Nephron progenitor cell (in vitro differentiated cells): ENCODE measurements around the gene GARIN5B.

Experiments used
- DNase-seq: peaks from one replicate; pipeline ENCODE4 v3.0.0; 2021
- H3K27ac Mint-ChIP-seq: 2 replicates; pipeline ENCODE4 v1.8.0; 2021; ENCODE audit warnings: mild to moderate bottlenecking, moderate library complexity, mixed read lengths
- H3K27me3 Mint-ChIP-seq: 2 replicates; pipeline ENCODE4 v1.8.0; 2021; ENCODE audit warnings: mild to moderate bottlenecking, low read depth, mixed read lengths; ENCODE audit not compliant: poor library complexity
- H3K36me3 Mint-ChIP-seq: 2 replicates; pipeline ENCODE4 v1.8.0; 2021; ENCODE audit warnings: low read depth, mixed read lengths
- H3K4me1 Mint-ChIP-seq: 2 replicates; pipeline ENCODE4 v1.8.0; 2021; ENCODE audit warnings: mixed read lengths
- H3K4me3 Mint-ChIP-seq: 2 replicates; pipeline ENCODE4 v1.8.0; 2021; ENCODE audit warnings: mild to moderate bottlenecking, moderate library complexity, mixed read lengths
- H3K9me3 Mint-ChIP-seq: 2 replicates; pipeline ENCODE4 v1.8.0; 2021; ENCODE audit warnings: mild to moderate bottlenecking, moderate library complexity, mixed read lengths
- TF ChIP-seq, protein P1 (sequence below): fragments of 200-600 bp; sonication (generic); IDR thresholded peaks from 2 replicates; pipeline ENCODE4 v1.5.0; 2021; ENCODE audit warnings: antibody characterized with exemption

GARIN5B gene

DNA sequence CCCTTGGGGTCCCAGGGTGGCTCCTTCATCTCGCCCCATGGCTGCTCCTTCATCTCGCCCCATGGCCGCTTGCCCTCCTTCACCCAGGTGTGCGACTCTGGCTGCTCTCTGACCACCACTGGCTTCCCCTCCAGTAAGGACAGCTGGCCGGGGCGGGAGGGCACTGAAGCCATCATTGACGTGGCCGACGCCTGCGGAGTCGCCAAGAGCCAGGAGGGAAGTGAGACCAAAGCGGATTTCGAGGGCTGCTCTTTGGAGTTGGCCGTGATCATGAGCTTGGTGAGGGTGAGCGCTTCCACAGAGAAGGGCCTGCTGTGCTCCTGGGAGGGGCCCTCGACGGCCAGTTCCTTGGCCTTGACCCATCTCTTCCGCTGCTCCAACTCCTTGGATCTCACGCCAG, 4.6 kb downstream of the GARIN5B start:
- H3K27ac Mint-ChIP-seq: no peak overlapping the region
- H3K4me1 Mint-ChIP-seq: peaks cover 17% of the 10 kb centered on the region
- H3K9me3 Mint-ChIP-seq: no peaks in the 10 kb centered on the region
- H3K36me3 Mint-ChIP-seq: no peaks in the 10 kb centered on the region
- TF ChIP-seq, protein P1, sequence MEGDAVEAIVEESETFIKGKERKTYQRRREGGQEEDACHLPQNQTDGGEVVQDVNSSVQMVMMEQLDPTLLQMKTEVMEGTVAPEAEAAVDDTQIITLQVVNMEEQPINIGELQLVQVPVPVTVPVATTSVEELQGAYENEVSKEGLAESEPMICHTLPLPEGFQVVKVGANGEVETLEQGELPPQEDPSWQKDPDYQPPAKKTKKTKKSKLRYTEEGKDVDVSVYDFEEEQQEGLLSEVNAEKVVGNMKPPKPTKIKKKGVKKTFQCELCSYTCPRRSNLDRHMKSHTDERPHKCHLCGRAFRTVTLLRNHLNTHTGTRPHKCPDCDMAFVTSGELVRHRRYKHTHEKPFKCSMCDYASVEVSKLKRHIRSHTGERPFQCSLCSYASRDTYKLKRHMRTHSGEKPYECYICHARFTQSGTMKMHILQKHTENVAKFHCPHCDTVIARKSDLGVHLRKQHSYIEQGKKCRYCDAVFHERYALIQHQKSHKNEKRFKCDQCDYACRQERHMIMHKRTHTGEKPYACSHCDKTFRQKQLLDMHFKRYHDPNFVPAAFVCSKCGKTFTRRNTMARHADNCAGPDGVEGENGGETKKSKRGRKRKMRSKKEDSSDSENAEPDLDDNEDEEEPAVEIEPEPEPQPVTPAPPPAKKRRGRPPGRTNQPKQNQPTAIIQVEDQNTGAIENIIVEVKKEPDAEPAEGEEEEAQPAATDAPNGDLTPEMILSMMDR: no peak
- peaks cover 48% of the 10 kb centered on the region for H3K27me3 Mint-ChIP-seq
- no peak for DNase-seq
- H3K4me3 Mint-ChIP-seq: no peak overlapping the region

DNA sequence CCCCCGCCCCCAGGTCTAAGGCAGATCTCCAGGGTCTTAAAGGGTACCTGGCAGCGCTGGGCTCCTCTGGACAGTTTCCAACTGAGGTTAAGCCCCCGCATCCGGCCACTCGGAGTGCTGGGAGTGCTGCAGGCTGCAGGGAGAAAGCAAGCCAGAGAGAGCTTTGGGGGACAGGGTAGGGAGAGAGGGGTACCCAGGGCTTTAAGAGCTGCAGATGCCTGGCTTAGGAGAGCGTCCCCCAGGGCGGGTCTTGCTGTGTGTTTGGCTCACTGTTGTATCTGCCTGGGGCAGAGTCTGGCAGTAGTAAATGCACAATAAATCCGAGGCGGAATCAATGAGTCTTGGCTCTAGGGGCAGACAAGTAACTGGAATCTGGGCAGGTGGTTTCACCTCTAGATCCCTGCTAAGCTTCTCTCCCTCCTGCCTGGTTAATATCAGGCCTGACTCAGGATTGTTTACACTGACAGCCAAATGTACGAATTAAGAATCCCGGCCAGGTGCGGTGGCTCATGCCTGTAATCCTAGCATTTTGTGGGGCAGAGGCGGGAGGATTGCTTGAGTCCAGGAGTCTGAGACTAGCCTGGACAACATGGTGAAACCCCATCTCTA, 7.7 kb downstream of the GARIN5B start:
- peaks cover 37% of the 10 kb centered on the region for H3K4me1 Mint-ChIP-seq
- H3K36me3 Mint-ChIP-seq: no peaks in the 10 kb centered on the region

DNA sequence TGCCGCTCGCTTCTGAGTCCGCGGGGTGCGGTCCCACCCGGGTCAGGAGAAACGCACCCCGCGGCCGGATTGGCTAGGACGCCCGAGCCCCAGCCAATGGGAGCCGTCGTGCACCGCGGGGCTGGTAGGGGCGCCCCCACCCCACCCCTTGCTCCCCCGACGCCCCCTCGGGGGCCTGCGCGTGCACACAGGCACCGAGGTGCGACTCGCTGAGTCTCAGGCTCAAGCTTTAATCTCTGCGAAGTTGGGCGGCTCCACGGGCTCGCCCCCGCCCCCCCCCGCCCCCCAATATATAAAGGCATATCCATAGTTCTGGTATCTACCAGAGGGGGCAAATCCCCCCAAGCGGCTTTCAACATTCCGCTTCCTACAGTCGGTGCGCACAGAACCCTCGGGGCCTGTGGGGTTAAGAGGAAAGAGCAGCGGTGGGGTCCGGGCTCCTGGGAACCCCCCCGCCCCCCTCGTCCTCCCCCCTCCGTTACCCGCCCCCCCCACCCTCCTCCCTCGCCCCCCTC, 8.3 kb downstream of the GARIN5B start, which contains the start of gene COX6B2:
Gene COX6B2, minus strand, starts transcription at position 22 of the 515 bp plus-strand sequence. CDS start 198 bp downstream, outside the sequence.
- peaks cover 79% of the 10 kb centered on the region for H3K27me3 Mint-ChIP-seq
- H3K36me3 Mint-ChIP-seq: no peaks in the 10 kb centered on the region
- TF ChIP-seq, protein P1: no peak
- H3K9me3 Mint-ChIP-seq: no peaks in the 10 kb centered on the region
- H3K4me3 Mint-ChIP-seq: peak within 1 kb of the TSS; percentile 81
- H3K27ac Mint-ChIP-seq: no peak within 1 kb of the TSS
- no peak for DNase-seq
- H3K4me1 Mint-ChIP-seq: peaks cover 39% of the 10 kb centered on the region

More for the DNA sequence above, 7.7 kb downstream of the GARIN5B start:
- Mint-ChIP-seq H3K27me3 (peaks cover 79% of the 10 kb centered on the region), H3K4me3 (no peak overlapping the region), H3K27ac (no peak overlapping the region), H3K9me3 (no peaks in the 10 kb centered on the region)
- DNase-seq: no peak
- TF ChIP-seq, protein P1: no peak

DNA sequence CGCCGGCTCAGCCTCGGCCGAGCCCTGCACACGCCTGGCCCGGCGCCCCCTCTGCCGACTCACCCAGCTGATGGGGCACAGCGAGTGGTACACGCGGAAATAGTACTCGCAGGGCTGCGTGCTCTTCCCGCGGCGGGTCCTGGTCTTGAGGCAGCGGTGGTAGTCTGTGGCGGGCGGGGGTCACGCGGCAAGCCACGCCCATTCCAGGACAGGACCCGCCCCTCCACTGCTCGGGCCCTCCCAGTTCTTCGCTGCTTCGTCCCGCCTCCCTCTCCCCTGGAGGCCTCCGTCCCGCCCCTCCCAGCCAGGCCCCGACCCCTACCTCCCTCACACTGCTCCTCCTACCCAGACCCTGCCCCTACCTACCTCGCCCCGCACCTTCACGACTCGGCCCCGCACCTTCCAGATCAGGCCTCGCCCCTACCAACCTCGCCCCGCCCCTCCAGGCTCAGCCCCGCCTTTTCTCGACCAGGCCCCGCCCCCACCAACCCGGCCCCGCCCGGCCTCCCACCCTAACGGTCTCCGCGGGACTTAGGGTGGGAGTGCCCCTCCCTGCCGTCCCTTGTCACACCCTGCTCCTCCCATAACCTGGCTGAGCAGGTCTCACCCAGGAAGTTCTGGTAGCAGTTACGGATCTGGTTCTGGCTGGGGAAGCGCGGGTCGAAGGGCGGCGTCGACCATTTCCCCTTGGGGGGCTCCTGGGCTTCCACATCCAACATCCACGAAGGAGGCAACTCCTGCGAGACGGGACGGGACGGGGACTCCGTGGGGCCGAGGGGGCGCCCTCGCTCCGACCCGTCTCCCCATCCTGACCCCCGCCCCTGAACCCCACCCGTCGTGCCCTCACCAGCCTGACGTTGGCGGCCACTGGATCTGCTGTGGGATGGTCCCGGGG, 9.0 kb downstream of the GARIN5B start:
- H3K9me3 Mint-ChIP-seq: no peaks in the 10 kb centered on the region
- H3K27me3 Mint-ChIP-seq: peaks cover 78% of the 10 kb centered on the region
- no peaks in the 10 kb centered on the region for H3K36me3 Mint-ChIP-seq
- peak; percentile 89 for DNase-seq
- peak overlapping the region; percentile 81 for H3K4me3 Mint-ChIP-seq
- H3K4me1 Mint-ChIP-seq: peaks cover 44% of the 10 kb centered on the region
- H3K27ac Mint-ChIP-seq: no peak overlapping the region
- TF ChIP-seq, protein P1: no peak

DNA sequence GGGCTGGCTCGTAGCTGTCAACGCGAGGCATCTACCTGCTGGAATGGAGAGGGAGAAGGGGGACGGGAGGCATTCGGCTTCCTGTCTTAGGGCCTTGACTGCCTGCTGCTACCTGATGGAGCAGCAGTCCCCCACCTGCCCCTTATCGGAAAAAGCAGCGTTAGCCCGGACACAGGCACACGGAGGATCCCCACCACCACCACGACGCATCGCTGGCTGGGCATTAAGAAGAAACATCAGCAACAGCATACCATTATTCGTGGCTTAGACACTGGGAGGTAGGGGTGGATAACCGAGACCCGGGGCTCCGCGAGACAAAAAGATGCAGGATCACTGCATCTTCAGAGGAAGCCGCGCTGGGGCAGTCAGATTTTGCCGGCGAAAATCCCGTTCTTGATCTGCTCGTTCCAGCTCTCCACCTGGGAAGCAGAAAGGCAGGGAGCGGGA, 9.7 kb downstream of the GARIN5B start:
- H3K27me3 Mint-ChIP-seq: peaks cover 73% of the 10 kb centered on the region
- peak; percentile 42 for DNase-seq
- H3K4me3 Mint-ChIP-seq: peak overlapping the region; percentile 81
- TF ChIP-seq, protein P1: no peak
- peaks cover 51% of the 10 kb centered on the region for H3K4me1 Mint-ChIP-seq
- H3K27ac Mint-ChIP-seq: no peak overlapping the region
- no peaks in the 10 kb centered on the region for H3K9me3 Mint-ChIP-seq
- H3K36me3 Mint-ChIP-seq: no peaks in the 10 kb centered on the region
